ENCODE measurements around the gene RAP1GAP. TPM values are rescaled to one million over a fixed set of nuclear protein-coding genes. Genes with fewer than 3 reads are reported as not detected.
A peak's percentile ranks its signal among the peaks of the same experiment; 100 is the strongest.

The RAP1GAP gene
- total RNA-seq (2021): 22.7 and 30.2 TPM in 2 replicates
- Bru-seq, nascent RNA: percentile 41 among the genes with signal in this experiment
- BruChase-seq, experiment 1, labeled RNA remaining after a 2-hour chase: percentile 41 among the genes with signal in this experiment
- percentile 55 among the genes with signal in this experiment for BruChase-seq, experiment 2, labeled RNA remaining after a 6-hour chase
- long read RNA-seq, transcript RAP1GAP-211 (25 exons, 2,489 nt): minor isoform, 10 of 59 reads
- long read RNA-seq, transcript RAP1GAP-204 (23 exons, 3,318 nt): major isoform, 16 of 59 reads
- long read RNA-seq, partial matches to known transcripts: 6 of 59 reads
- long read RNA-seq, other reads (novel, unspliced or antisense): 27 of 59 reads

- H3K27ac ChIP-seq: no peak within 1 kb of the TSS
- no peak within 1 kb of the TSS for H3K4me2 ChIP-seq
- no TSS peak for BruUV-seq (replicated peaks)
- H2AFZ ChIP-seq: no peak within 1 kb of the TSS
- no peaks in the 10 kb centered on the region for H4K20me1 ChIP-seq (ENCODE audit: insufficient read depth)
- no peaks in the 10 kb centered on the region for H3K9me2 ChIP-seq (ENCODE audit: insufficient read depth)
- DNase-seq: no peak
- no peaks in the 10 kb centered on the region for H3K36me3 ChIP-seq (ENCODE audit: low read depth)
- no peak within 1 kb of the TSS for H3K4me3 ChIP-seq
- ChIA-PET POLR2A (ENCODE audit: unreplicated experiment) (no interaction called here), CTCF (no interaction called here)
- no peaks in the 10 kb centered on the region for H3F3A ChIP-seq (ENCODE audit: insufficient read depth, low read depth)
- H3K79me2 ChIP-seq (ENCODE audit: low read depth): no peaks in the 10 kb centered on the region
- TF ChIP-seq CTCF (conservative IDR thresholded peaks at IDR 0.05): no peak
- no peak for TF ChIP-seq EZH2 (IDR thresholded peaks at IDR 0.05; ENCODE audit: low read depth)
- H3K9me3 ChIP-seq (ENCODE audit: insufficient read depth, low read depth): no peaks in the 10 kb centered on the region
- H3K27me3 ChIP-seq (ENCODE audit: insufficient read depth, low read depth): no peaks in the 10 kb centered on the region
- intact Hi-C loops (cut with micrococcal nuclease; ENCODE audit: unreplicated experiment): loop anchor here (10.0 kb wide), 1 partner anchor 745 kb away; no protein-coding TSS in a partner anchor
- H3K4me1 ChIP-seq (replicated peaks; ENCODE audit: insufficient read depth): no peaks in the 10 kb centered on the region
Observed at GRCh38 chr1:21669258-21670058, at the start of gene RAP1GAP. Gene RAP1GAP, minus strand, starts transcription at chr1:21669357. Its CDS starts 49,325 bp downstream, at chr1:21620032.

- H3K79me2 ChIP-seq (ENCODE audit: low read depth): no peaks in the 10 kb centered on the region
- intact Hi-C loops (cut with micrococcal nuclease; ENCODE audit: unreplicated experiment): no loop called here
- DNase-seq: no peak
- no peaks in the 10 kb centered on the region for H4K20me1 ChIP-seq (ENCODE audit: insufficient read depth)
- H3K27ac ChIP-seq: no peak overlapping the region
- H3K36me3 ChIP-seq (ENCODE audit: low read depth): 0 out of 2 replicates have a peak, but pooled peaks cover 4% of the 10 kb centered on the region
- H3K4me1 ChIP-seq (replicated peaks; ENCODE audit: insufficient read depth): no peaks in the 10 kb centered on the region
- no peak overlapping the region for H3K4me3 ChIP-seq
- H3K9me3 ChIP-seq (ENCODE audit: insufficient read depth, low read depth): no peaks in the 10 kb centered on the region
- H3K4me2 ChIP-seq: no peak overlapping the region
- POLR2A ChIA-PET (ENCODE audit: unreplicated experiment): no interaction called here
- H3K9me2 ChIP-seq (ENCODE audit: insufficient read depth): no peaks in the 10 kb centered on the region
- no peaks in the 10 kb centered on the region for H3K27me3 ChIP-seq (ENCODE audit: insufficient read depth, low read depth)
- no peak overlapping the region for H2AFZ ChIP-seq
- no peaks in the 10 kb centered on the region for H3F3A ChIP-seq (ENCODE audit: insufficient read depth, low read depth)
- CTCF ChIA-PET: no interaction called here
- TF ChIP-seq EZH2 (IDR thresholded peaks at IDR 0.05; ENCODE audit: low read depth) (no peak), CTCF (conservative IDR thresholded peaks at IDR 0.05) (no peak)
- no TSS peak for BruUV-seq (replicated peaks)
Observed at GRCh38 chr1:21716169-21716568, 47.0 kb upstream of the RAP1GAP start.

GRCh38 chr1:21707891-21708290 lies 38.7 kb upstream of the RAP1GAP start:
- CTCF ChIA-PET: no interaction called here
- H2AFZ ChIP-seq: no peak overlapping the region

More at GRCh38 chr1:21707891-21708290, 38.7 kb upstream of the RAP1GAP start:
- H3K9me2 ChIP-seq (ENCODE audit: insufficient read depth): no peaks in the 10 kb centered on the region
- no peaks in the 10 kb centered on the region for H3K79me2 ChIP-seq (ENCODE audit: low read depth)
- intact Hi-C loops (cut with micrococcal nuclease; ENCODE audit: unreplicated experiment): no loop called here
- POLR2A ChIA-PET (ENCODE audit: unreplicated experiment): no interaction called here
- H3K9me3 ChIP-seq (ENCODE audit: insufficient read depth, low read depth): no peaks in the 10 kb centered on the region
- H3K4me1 ChIP-seq (replicated peaks; ENCODE audit: insufficient read depth): no peaks in the 10 kb centered on the region
- TF ChIP-seq CTCF (conservative IDR thresholded peaks at IDR 0.05) (no peak), EZH2 (IDR thresholded peaks at IDR 0.05; ENCODE audit: low read depth) (no peak)
- H3K36me3 ChIP-seq (ENCODE audit: low read depth): no peaks in the 10 kb centered on the region
- no peaks in the 10 kb centered on the region for H3F3A ChIP-seq (ENCODE audit: insufficient read depth, low read depth)
- no peak overlapping the region for H3K4me3 ChIP-seq
- H3K4me2 ChIP-seq: no peak overlapping the region
- no peaks in the 10 kb centered on the region for H3K27me3 ChIP-seq (ENCODE audit: insufficient read depth, low read depth)
- no TSS peak for BruUV-seq (replicated peaks)
- H4K20me1 ChIP-seq (ENCODE audit: insufficient read depth): no peaks in the 10 kb centered on the region
- H3K27ac ChIP-seq: no peak overlapping the region
- no peak for DNase-seq

Measured in PC-9 (cell line).